ENCODE measurements around the gene TMEM9B. TPM values are rescaled to one million over a fixed set of nuclear protein-coding genes. Genes with fewer than 3 reads are reported as not detected.
A peak's percentile ranks its signal among the peaks of the same experiment; 100 is the strongest.

TMEM9B gene
- polyA plus RNA-seq, 3 donors, result 25.5 to 149 (median 141) TPM

- Histone ChIP-seq H3K4me3 (replicated peaks in 1 of 3; ENCODE audit: low read depth in 2 of 3, low read length in 3 of 3) (no peak overlapping the region), H3K27me3 (ENCODE audit: control insufficient read depth in 2 of 2, insufficient read depth in 2 of 2, low read length in 2 of 2) (no peaks in the 10 kb centered on the region), H3K4me2 (replicated peaks; ENCODE audit: extremely low read depth, low read length, poor library complexity, severe bottlenecking) (no peak overlapping the region), H3K9me3 (replicated peaks in 1 of 2; ENCODE audit: control insufficient read depth in 1 of 2, insufficient read depth in 1 of 2, low read length in 2 of 2) (no peaks in the 10 kb centered on the region), H4K20me1 (ENCODE audit: insufficient read depth, low read length) (no peaks in the 10 kb centered on the region), H3K4me1 (ENCODE audit: control insufficient read depth in 1 of 2, insufficient read depth in 2 of 2, low read length in 2 of 2) (peaks cover 9 to 20% of the 10 kb centered on the region in 2 donors), H3K36me3 (replicated peaks in 1 of 2; ENCODE audit: control insufficient read depth in 1 of 2, insufficient read depth in 2 of 2, low read length in 2 of 2) (peaks cover 33 to 64% of the 10 kb centered on the region in 2 donors), H2AFZ (ENCODE audit: insufficient read depth, low read depth, low read length, poor library complexity, severe bottlenecking) (no peak overlapping the region), H3K27ac (ENCODE audit: low read depth in 1 of 2, low read length in 2 of 2) (peak overlapping the region in 1 of 2 donors; percentile 27), H3K79me2 (ENCODE audit: insufficient read depth, low read length) (peaks cover 2% of the 10 kb centered on the region), H3K9ac (ENCODE audit: insufficient read depth, low read length, poor library complexity, severe bottlenecking) (no peak overlapping the region)
- Mint-ChIP-seq H3K9me3 (no peaks in the 10 kb centered on the region), H3K4me3 (no peak overlapping the region), H3K27ac (peak overlapping the region in 1 of 7 donors; percentile 4), H3K27me3 (ENCODE audit: low read depth in 3 of 3) (peaks cover 0 to 3% (median 2%) of the 10 kb centered on the region in 3 donors), H3K36me3 (peaks cover 33 to 66% of the 10 kb centered on the region in 2 donors), H3K4me1 (peaks cover 19% of the 10 kb centered on the region)
- intact Hi-C loops (cut with micrococcal nuclease), result no loop called here
- DNase-seq, result no peak
- 80% methylated on average over 1 of the region's 5 CpGs for WGBS (ENCODE audit: insufficient coverage)
- TF ChIP-seq, protein P1, sequence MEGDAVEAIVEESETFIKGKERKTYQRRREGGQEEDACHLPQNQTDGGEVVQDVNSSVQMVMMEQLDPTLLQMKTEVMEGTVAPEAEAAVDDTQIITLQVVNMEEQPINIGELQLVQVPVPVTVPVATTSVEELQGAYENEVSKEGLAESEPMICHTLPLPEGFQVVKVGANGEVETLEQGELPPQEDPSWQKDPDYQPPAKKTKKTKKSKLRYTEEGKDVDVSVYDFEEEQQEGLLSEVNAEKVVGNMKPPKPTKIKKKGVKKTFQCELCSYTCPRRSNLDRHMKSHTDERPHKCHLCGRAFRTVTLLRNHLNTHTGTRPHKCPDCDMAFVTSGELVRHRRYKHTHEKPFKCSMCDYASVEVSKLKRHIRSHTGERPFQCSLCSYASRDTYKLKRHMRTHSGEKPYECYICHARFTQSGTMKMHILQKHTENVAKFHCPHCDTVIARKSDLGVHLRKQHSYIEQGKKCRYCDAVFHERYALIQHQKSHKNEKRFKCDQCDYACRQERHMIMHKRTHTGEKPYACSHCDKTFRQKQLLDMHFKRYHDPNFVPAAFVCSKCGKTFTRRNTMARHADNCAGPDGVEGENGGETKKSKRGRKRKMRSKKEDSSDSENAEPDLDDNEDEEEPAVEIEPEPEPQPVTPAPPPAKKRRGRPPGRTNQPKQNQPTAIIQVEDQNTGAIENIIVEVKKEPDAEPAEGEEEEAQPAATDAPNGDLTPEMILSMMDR (IDR thresholded peaks at IDR 0.05), result no peak
Observed at GRCh38 chr11:8917157-8917825, 47.0 kb downstream of the TMEM9B start.

DNA sequence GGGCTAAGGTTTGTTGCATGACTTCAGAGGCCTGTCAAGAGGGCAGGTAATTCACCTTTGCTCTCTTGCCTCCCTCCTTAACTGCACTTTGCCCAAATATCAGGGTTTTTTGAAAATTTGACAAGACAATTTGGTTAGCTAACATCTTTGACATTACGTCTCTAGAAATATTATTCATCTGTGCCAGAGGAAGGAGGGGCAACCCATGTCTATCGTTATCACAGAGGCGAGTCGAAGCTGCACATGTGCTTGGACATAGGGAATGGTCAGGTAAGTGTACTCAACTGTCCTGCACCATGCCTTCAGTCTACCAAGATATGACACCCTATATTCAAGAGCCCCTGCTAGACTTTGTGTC lies 49.6 kb downstream of the TMEM9B start:
- peak overlapping the region in 1 of 3 experiments; percentile 71 for H3K4me3 ChIP-seq (replicated peaks in 1 of 3; ENCODE audit: low read depth in 2 of 3, low read length in 3 of 3)
- no peak overlapping the region for H3K27ac Mint-ChIP-seq
- DNase-seq, result no peak
- TF ChIP-seq, protein P1 (IDR thresholded peaks at IDR 0.05), result no peak
- H3K27me3 Mint-ChIP-seq (ENCODE audit: low read depth in 3 of 3), result peaks cover 2 to 10% (median 8%) of the 10 kb centered on the region in 3 donors
- H3K36me3 Mint-ChIP-seq, result peaks cover 27 to 44% of the 10 kb centered on the region in 2 donors
- peak overlapping the region; percentile 75 to 82 for H3K4me3 Mint-ChIP-seq
- no CpG with 5 or more reads among the region's 4 CpGs for WGBS (ENCODE audit: insufficient coverage)
- H3K4me1 ChIP-seq (ENCODE audit: control insufficient read depth in 1 of 2, insufficient read depth in 2 of 2, low read length in 2 of 2), result peaks cover 20 to 38% of the 10 kb centered on the region in 2 donors
- peaks cover 34% of the 10 kb centered on the region for H3K4me1 Mint-ChIP-seq
- peak overlapping the region; percentile 77 for H3K4me2 ChIP-seq (replicated peaks; ENCODE audit: extremely low read depth, low read length, poor library complexity, severe bottlenecking)
- peaks cover 3% of the 10 kb centered on the region for H3K79me2 ChIP-seq (ENCODE audit: insufficient read depth, low read length)
- peaks cover 0 to 3% of the 10 kb centered on the region in 2 donors for H3K27me3 ChIP-seq (ENCODE audit: control insufficient read depth in 2 of 2, insufficient read depth in 2 of 2, low read length in 2 of 2)
- H3K36me3 ChIP-seq (replicated peaks in 1 of 2; ENCODE audit: control insufficient read depth in 1 of 2, insufficient read depth in 2 of 2, low read length in 2 of 2), result peaks cover 27 to 37% of the 10 kb centered on the region in 2 donors
- H2AFZ ChIP-seq (ENCODE audit: insufficient read depth, low read depth, low read length, poor library complexity, severe bottlenecking), result peak overlapping the region; percentile 88
- no peaks in the 10 kb centered on the region for H3K9me3 ChIP-seq (replicated peaks in 1 of 2; ENCODE audit: control insufficient read depth in 1 of 2, insufficient read depth in 1 of 2, low read length in 2 of 2)
- H3K27ac ChIP-seq (ENCODE audit: low read depth in 1 of 2, low read length in 2 of 2), result peak overlapping the region in 1 of 2 donors; percentile 61
- peak overlapping the region; percentile 54 for H3K9ac ChIP-seq (ENCODE audit: insufficient read depth, low read length, poor library complexity, severe bottlenecking)
- no peaks in the 10 kb centered on the region for H3K9me3 Mint-ChIP-seq
- intact Hi-C loops (cut with micrococcal nuclease), result no loop called here
- no peaks in the 10 kb centered on the region for H4K20me1 ChIP-seq (ENCODE audit: insufficient read depth, low read length)

Measured in CD14-positive monocyte (primary cell).